ENCODE measurements around the gene ZNF629.

Gene ZNF629

DNA sequence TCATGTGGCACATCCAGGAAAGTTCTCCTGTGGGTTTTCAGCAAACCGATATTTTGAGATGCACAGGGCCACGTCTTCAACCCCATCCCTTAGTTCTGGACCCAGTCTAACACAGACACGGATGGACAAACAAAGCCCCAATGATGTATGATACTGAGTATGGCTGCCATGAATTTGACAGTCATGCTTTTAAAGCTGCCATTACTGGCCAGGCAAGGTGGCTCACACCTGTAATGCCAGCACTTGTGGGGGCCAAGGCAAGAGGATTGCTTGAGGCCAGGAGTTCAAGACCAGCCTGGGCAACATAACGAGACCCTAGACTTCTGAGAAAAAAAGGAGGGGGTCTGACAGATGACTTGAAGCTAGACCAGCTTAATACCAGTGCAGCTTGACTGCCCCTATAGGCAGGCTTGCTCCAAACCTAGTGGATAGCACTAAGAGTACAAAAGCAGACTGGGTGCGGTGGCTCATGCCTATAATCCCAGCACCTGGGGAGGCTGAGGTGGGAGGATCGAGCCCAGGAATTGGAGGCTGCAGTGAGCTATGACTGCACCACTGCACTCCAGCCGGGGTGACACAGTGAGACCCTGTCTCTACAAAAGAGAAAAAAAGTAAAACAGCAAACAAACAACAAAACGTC, 10.8 kb upstream of the ZNF629 start:
- TF ChIP-seq, protein P1, sequence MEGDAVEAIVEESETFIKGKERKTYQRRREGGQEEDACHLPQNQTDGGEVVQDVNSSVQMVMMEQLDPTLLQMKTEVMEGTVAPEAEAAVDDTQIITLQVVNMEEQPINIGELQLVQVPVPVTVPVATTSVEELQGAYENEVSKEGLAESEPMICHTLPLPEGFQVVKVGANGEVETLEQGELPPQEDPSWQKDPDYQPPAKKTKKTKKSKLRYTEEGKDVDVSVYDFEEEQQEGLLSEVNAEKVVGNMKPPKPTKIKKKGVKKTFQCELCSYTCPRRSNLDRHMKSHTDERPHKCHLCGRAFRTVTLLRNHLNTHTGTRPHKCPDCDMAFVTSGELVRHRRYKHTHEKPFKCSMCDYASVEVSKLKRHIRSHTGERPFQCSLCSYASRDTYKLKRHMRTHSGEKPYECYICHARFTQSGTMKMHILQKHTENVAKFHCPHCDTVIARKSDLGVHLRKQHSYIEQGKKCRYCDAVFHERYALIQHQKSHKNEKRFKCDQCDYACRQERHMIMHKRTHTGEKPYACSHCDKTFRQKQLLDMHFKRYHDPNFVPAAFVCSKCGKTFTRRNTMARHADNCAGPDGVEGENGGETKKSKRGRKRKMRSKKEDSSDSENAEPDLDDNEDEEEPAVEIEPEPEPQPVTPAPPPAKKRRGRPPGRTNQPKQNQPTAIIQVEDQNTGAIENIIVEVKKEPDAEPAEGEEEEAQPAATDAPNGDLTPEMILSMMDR (conservative IDR thresholded peaks at IDR 0.05; ENCODE audit: low read depth, low read length): peak; percentile 32
- no peak overlapping the region for H3K4me3 ChIP-seq (ENCODE audit: low read depth, low read length)
- peak; percentile 21 for DNase-seq (ENCODE audit: low read depth)

DNA sequence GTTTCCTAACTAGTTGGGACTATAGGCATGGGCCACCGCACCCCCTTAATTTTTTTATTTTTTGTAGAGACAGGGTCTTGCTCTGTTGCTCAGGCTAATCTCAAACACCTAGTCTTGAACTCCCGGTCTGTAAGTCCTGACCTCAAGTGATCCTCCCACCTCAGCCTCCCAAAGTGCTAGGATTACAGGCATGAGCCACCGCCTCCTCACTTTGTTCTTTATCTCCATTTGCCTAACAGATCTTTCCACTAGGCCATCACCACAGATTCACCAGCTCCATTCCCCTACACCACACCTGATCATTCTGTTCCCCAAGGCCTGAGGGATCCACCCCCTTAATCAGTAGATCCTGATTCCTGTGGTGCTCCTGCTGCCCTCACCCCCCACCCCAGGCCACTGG, 7.6 kb upstream of the ZNF629 start:
- no peak overlapping the region for H3K4me3 ChIP-seq (ENCODE audit: low read depth, low read length)
- DNase-seq (ENCODE audit: low read depth): no peak
- TF ChIP-seq, protein P1 (conservative IDR thresholded peaks at IDR 0.05; ENCODE audit: low read depth, low read length): no peak

DNA sequence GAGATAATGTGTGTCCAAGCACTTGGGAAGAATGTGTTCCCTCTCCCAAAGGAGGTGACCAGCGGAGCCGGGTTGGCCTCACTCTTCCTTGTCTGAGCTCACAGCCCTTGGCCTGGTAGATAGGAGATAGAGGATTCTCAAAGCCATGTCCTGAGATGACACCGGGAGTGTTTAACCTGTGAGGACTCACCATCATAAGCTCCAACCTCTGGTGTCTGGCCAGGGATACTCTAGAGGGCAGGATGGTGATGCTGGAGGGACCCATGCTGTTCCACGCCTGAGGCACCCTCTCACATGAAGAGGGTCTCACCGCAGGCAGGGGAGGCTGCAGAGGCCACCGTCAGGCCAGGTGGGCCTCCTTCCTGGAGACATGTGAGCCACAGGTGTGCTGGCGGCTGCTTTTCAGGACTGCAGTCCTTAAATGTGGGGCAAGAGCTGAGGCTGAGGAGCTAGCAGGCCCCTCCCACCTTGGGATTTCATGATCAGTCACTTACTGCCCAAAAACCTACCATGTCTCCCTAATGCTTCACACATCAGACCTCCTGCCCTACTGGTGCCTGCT, 6.6 kb upstream of the ZNF629 start:
- H3K4me3 ChIP-seq (ENCODE audit: low read depth, low read length): no peak overlapping the region
- no peak for DNase-seq (ENCODE audit: low read depth)
- TF ChIP-seq, protein P1 (conservative IDR thresholded peaks at IDR 0.05; ENCODE audit: low read depth, low read length): no peak

DNA sequence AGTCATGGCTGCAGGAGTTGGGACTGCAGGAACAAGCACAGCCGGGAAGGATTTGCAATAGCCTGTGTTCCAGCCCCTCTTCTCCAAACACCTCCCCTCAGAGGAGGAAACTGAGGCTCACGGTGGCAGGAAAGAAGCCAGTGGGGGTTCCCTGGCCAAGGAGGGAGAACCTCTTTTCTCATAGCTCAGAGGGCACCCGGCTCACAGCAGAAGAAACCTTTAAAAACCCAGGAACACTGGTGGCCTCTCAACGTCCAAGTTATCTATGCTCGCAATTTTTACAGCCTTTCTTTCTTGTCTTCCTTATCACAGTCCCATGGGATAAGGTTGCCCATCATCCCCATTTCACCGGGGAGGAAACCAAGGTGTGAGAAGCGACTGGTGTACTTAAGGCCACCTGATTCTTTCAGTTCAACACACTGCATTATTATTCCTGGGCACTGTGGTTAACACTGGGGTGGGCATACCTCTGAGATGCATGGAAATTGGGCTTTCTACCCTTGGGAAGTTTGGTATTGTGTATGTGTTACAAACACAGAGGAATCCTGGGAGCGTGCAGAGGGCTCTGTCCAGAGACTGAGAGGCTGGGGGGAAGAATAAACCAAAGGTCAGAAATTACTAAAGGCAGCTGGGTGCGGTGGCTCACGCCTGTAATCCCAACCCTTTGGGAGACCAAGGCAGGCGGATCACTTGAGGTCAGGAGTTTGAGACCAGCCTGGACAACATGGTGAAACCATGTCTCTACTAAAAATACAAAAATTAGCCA, 791 bp upstream of the ZNF629 start:
- TF ChIP-seq, protein P1 (conservative IDR thresholded peaks at IDR 0.05; ENCODE audit: low read depth, low read length): no peak
- peak; percentile 47 for DNase-seq (ENCODE audit: low read depth)

DNA sequence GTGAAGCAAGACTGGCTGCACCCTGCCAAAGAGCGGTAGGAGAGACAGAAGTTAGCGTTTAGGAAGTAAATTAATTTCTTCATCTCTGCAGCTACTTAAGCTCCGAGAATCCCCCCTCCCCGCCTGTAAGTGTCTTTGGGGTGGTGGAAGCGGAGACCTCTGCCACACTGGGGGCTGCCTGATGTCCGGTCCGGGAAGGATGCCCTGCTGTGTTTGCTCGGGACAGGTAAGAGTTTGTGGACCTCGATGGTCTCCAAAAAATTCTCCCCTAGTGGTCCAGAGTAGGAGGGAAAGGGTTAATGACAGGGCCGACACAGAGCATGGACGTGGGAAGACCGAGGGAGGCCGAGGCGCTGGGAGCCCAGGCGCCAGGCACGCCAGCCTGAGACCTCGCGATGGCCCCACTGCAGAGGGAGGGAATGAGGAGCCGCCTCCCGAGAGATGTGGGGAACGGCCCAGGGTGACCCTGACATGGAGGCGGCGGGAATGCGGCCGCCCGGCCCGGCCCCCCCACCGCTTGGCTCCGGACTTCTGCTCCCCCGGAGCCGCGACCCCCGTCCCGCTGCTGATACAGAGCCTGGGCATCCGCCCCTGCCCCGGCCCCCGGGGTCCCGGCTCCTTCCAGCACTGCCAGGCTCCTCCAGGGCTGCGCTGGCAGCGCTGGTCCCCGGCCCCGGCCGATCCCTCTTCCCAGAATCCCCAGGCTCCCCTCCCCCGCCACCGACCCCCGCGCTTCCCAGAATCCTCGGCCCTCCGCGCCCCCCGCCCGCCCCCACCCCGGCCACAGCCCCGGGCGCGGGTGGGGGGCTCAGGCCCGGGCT, 680 bp downstream of the ZNF629 start:
- peak; percentile 77 for DNase-seq (ENCODE audit: low read depth)
- TF ChIP-seq, protein P1 (conservative IDR thresholded peaks at IDR 0.05; ENCODE audit: low read depth, low read length): no peak
- H3K4me3 ChIP-seq (ENCODE audit: low read depth, low read length): peak overlapping the region; percentile 97

More for the DNA sequence above, 791 bp upstream of the ZNF629 start:
- H3K4me3 ChIP-seq (ENCODE audit: low read depth, low read length): peak overlapping the region; percentile 97

DNA sequence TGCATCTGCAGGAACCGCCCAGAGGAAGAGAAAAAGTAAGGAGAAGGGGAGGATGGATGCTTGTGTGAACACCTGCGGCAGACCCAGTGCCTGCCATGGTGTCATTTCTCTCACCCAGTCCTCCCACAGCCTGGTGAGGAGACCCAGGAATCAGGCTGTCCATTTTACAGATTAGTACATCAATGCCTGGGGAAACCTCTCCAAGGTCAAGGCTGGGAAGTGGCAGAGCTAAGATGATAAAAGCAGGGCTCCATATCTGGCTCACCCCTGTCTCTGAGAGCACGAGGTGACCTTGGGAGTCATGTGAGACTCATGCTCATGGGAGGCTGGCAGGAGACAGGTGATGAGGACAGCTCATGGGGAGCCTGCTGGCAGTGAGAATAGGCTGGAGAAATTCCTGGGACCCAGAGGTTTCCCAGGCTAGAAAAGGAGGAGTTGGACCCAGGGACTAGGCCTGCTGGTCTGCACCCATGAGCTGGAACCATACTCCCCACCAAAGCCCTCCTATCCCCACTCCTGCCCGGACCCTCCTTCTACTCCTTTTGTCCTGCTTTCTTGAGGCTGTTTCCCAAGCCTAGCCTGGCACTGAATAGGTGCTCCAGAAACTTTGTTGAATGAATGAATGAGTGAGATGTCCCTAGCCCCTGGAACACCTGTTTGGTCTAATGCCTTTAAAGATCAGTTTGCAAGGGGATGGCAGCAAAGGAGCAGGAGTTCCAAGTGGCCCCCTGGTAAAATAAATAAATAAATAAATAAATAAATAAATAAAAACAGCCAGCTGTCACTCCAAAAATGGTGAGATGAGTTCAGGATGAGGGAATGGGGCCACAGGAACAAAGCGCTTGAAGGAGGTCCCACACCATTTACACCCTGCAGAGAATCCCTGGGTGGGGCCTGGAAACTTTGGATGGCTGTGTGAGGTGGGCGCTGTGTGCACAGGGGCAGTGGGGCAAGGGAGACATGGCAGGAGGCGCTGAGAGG, 1.6 kb downstream of the ZNF629 start:
- DNase-seq (ENCODE audit: low read depth): no peak
- peak overlapping the region; percentile 97 for H3K4me3 ChIP-seq (ENCODE audit: low read depth, low read length)
- TF ChIP-seq, protein P1 (conservative IDR thresholded peaks at IDR 0.05; ENCODE audit: low read depth, low read length): no peak

Measured in choroid plexus epithelial cell (primary cell).